SK-N-SH (cell line): ENCODE data around the gene CHAT.

Experiments
- EZH2phosphoT487 ChIP-seq: fragments of 200-600 bp; sonication (generic); IDR thresholded peaks from 2 replicates; pipeline ENCODE4 v1.6.1; 2017; ENCODE audit warnings: low read depth, mixed run types, mild to moderate bottlenecking, antibody characterized with exemption, moderate library complexity, borderline replicate concordance
- MAX ChIP-seq: IDR thresholded peaks from 2 replicates; pipeline ENCODE4 v1.4.0; 2012; ENCODE audit warnings: low read depth
- SIN3A ChIP-seq: IDR thresholded peaks from 2 replicates; pipeline ENCODE4 v1.6.1; 2012; ENCODE audit warnings: low read depth, mild to moderate bottlenecking, low read length, moderate library complexity, borderline replicate concordance

- TF ChIP-seq SIN3A (no peak), MAX (no peak), EZH2phosphoT487 (no peak)
Observed at GRCh38 chr10:49618821-49619220, 5.0 kb downstream of the CHAT start.
